NCI-H748 (cell line): ENCODE data around the gene IFNAR1.
A peak's percentile ranks its signal among the peaks of the same experiment; 100 is the strongest.

ENCODE experiments used
- DNase-seq: peaks from one replicate; lab custom pipeline; 2025; ENCODE audit not compliant: unreplicated experiment; lab: John Stamatoyannopoulos, UW

Gene IFNAR1

GRCh38 chr21:33324291-33325221, at the start of gene IFNAR1:
IFNAR1 (plus strand) TSS chr21:33324970; CDS start chr21:33325056, 86 bp downstream.
- DNase-seq: peak; percentile 98

- no peak for DNase-seq
Observed at GRCh38 chr21:33278721-33279120, 46.0 kb upstream of the IFNAR1 start.

- no peak for DNase-seq
Observed at GRCh38 chr21:33279330-33279820, 45.4 kb upstream of the IFNAR1 start.

- DNase-seq: no peak
Observed at GRCh38 chr21:33281096-33281652, 43.6 kb upstream of the IFNAR1 start.

- no peak for DNase-seq
Observed at GRCh38 chr21:33283203-33283602, 41.6 kb upstream of the IFNAR1 start.

- DNase-seq: no peak
Observed at GRCh38 chr21:33286076-33286475, 38.7 kb upstream of the IFNAR1 start.

- peak; percentile 72 for DNase-seq
Observed at GRCh38 chr21:33286600-33287456, 37.9 kb upstream of the IFNAR1 start.

GRCh38 chr21:33289199-33289819, 35.5 kb upstream of the IFNAR1 start:
- DNase-seq: no peak

- DNase-seq: peak; percentile 96
Observed at GRCh38 chr21:33290441-33290840, 34.3 kb upstream of the IFNAR1 start.

- DNase-seq: no peak
Observed at GRCh38 chr21:33291686-33292085, 33.1 kb upstream of the IFNAR1 start.

- no peak for DNase-seq
Observed at GRCh38 chr21:33292724-33293123, 32.0 kb upstream of the IFNAR1 start.

- no peak for DNase-seq
Observed at GRCh38 chr21:33293136-33293535, 31.6 kb upstream of the IFNAR1 start.

- peak; percentile 39 for DNase-seq
Observed at GRCh38 chr21:33293811-33294216, 31.0 kb upstream of the IFNAR1 start.

GRCh38 chr21:33296156-33296555, 28.6 kb upstream of the IFNAR1 start:
- DNase-seq: no peak

GRCh38 chr21:33299181-33299752, 25.5 kb upstream of the IFNAR1 start:
- DNase-seq: peak; percentile 25

GRCh38 chr21:33300701-33301631, 23.8 kb upstream of the IFNAR1 start:
- DNase-seq: peak; percentile 64

- DNase-seq: no peak
Observed at GRCh38 chr21:33301632-33302002, 23.2 kb upstream of the IFNAR1 start.

GRCh38 chr21:33302055-33302454, 22.7 kb upstream of the IFNAR1 start:
- no peak for DNase-seq

- no peak for DNase-seq
Observed at GRCh38 chr21:33302796-33303195, 22.0 kb upstream of the IFNAR1 start.

- DNase-seq: no peak
Observed at GRCh38 chr21:33305344-33305671, 19.5 kb upstream of the IFNAR1 start.
